ENCODE data around the gene TJP1.
"Not testable (repeated sequence)": the region's sequence is repeated elsewhere in the genome, so short reads cannot be mapped to it uniquely, and the experiment has no call there.

The TJP1 gene

GRCh38 chr15:29754009-29754408, 68.3 kb downstream of the TJP1 start:
- H3K4me3 ChIP-seq (ENCODE audit: low read depth, low read length); H3K4me1 ChIP-seq (ENCODE audit: control insufficient read depth, insufficient read depth, low read length); POLR2A ChIA-PET; H3K9me3 ChIP-seq (ENCODE audit: control insufficient read depth, insufficient read depth, low read depth, low read length); H3K27ac ChIP-seq (ENCODE audit: extremely low read depth, low read depth, low read length); H3K36me3 ChIP-seq (ENCODE audit: control insufficient read depth in 2 of 2, insufficient read depth in 1 of 2, low read length in 2 of 2): not testable (repeated sequence)
- TF ChIP-seq ZNF146 (tag by site-specific recombination; IDR thresholded peaks at IDR 0.05) = peak; percentile 94
- CTCF ChIA-PET = interaction anchor here (0.6 kb wide), 1 partner anchor 225 kb away, joined by 3 read pairs; no protein-coding TSS in a partner anchor

- peaks cover 0 to 3% of the 10 kb centered on the region in 2 experiments; a peak in 1 of 3 replicates for H3K36me3 ChIP-seq (ENCODE audit: control insufficient read depth in 2 of 2, insufficient read depth in 1 of 2, low read length in 2 of 2)
- ChIA-PET POLR2A (no interaction called here), CTCF (interaction anchor here (0.6 kb wide), 1 partner anchor 225 kb away, joined by 3 read pairs; no protein-coding TSS in a partner anchor)
- peaks cover 4% of the 10 kb centered on the region; the same call in 1 of the 2 replicates for H3K4me1 ChIP-seq (ENCODE audit: control insufficient read depth, insufficient read depth, low read length)
- no peak for TF ChIP-seq ZNF18 (tag by site-specific recombination; IDR thresholded peaks at IDR 0.05)
- no peak for TF ChIP-seq ZSCAN16 (tag by site-specific recombination; IDR thresholded peaks at IDR 0.05)
- TF ChIP-seq ZNF16 (tag by site-specific recombination; IDR thresholded peaks at IDR 0.05; ENCODE audit: low read depth) = no peak
- TF ChIP-seq ZNF776 (tag by site-specific recombination; IDR thresholded peaks at IDR 0.05; ENCODE audit: borderline replicate concordance) = no peak
- no peak for TF ChIP-seq ZNF624 (tag by site-specific recombination; IDR thresholded peaks at IDR 0.05)
- TF ChIP-seq ZNF433 (tag by site-specific recombination; IDR thresholded peaks at IDR 0.05; ENCODE audit: low read depth) = no peak
- H3K27ac ChIP-seq (ENCODE audit: extremely low read depth, low read depth, low read length) = no peak overlapping the region
- H3K4me3 ChIP-seq (ENCODE audit: low read depth, low read length) = no peak overlapping the region
- no peaks in the 10 kb centered on the region for H3K9me3 ChIP-seq (ENCODE audit: control insufficient read depth, insufficient read depth, low read depth, low read length)
Observed at GRCh38 chr15:29753506-29753905, 68.8 kb downstream of the TJP1 start.

- ChIA-PET CTCF (interaction anchor here (0.7 to 1.0 kb wide), 3 partner anchors 19 to 174 kb away, joined by 4 read pairs; no protein-coding TSS in a partner anchor), POLR2A (no interaction called here)
- no peaks in the 10 kb centered on the region for H3K4me1 ChIP-seq (ENCODE audit: control insufficient read depth, insufficient read depth, low read length)
- H3K9me3 ChIP-seq (ENCODE audit: control insufficient read depth, insufficient read depth, low read depth, low read length) = no peaks in the 10 kb centered on the region
- peaks cover 0 to 3% of the 10 kb centered on the region in 2 experiments; a peak in 1 of 3 replicates for H3K36me3 ChIP-seq (ENCODE audit: control insufficient read depth in 2 of 2, insufficient read depth in 1 of 2, low read length in 2 of 2)
- H3K27ac ChIP-seq (ENCODE audit: extremely low read depth, low read depth, low read length) = no peak overlapping the region
- H3K4me3 ChIP-seq (ENCODE audit: low read depth, low read length) = no peak overlapping the region
- TF ChIP-seq ZNF549 (tag by site-specific recombination; IDR thresholded peaks at IDR 0.05) (no peak), YY1 (tag by site-specific recombination; IDR thresholded peaks at IDR 0.05) (no peak), ZBTB49 (tag by site-specific recombination; IDR thresholded peaks at IDR 0.05; ENCODE audit: low read depth) (no peak), ZNF174 (tag by site-specific recombination; IDR thresholded peaks at IDR 0.05) (no peak)
Observed at GRCh38 chr15:29750754-29751153, 71.5 kb downstream of the TJP1 start.

GRCh38 chr15:29749365-29750086, 72.7 kb downstream of the TJP1 start:
- peaks cover 0 to 3% of the 10 kb centered on the region in 2 experiments; a peak in 1 of 3 replicates for H3K36me3 ChIP-seq (ENCODE audit: control insufficient read depth in 2 of 2, insufficient read depth in 1 of 2, low read length in 2 of 2)
- H3K9me3 ChIP-seq (ENCODE audit: control insufficient read depth, insufficient read depth, low read depth, low read length) = no peaks in the 10 kb centered on the region
- POLR2A ChIA-PET = no interaction called here
- no peak overlapping the region for H3K27ac ChIP-seq (ENCODE audit: extremely low read depth, low read depth, low read length)
- H3K4me3 ChIP-seq (ENCODE audit: low read depth, low read length) = no peak overlapping the region
- CTCF ChIA-PET = interaction anchor here (0.5 to 1.0 kb wide), 3 partner anchors 176 to 316 kb away, joined by 3 to 4 read pairs (median 3); no protein-coding TSS in a partner anchor
- H3K4me1 ChIP-seq (ENCODE audit: control insufficient read depth, insufficient read depth, low read length) = no peaks in the 10 kb centered on the region
- TF ChIP-seq SP7 (tag by site-specific recombination; IDR thresholded peaks at IDR 0.05) (no peak), REST (tag by site-specific recombination; IDR thresholded peaks at IDR 0.05) (peak; percentile 50; the same call in 1 of the 2 replicates)
